H9 (cell line): ENCODE results near the gene TJAP1. TPM values are rescaled to one million over a fixed set of nuclear protein-coding genes. Genes with fewer than 3 reads are reported as not detected.

Source experiments
- DNase-seq: peaks from one replicate; pipeline ENCODE4 v3.0.0-alpha.2; 2017
- H2AFZ ChIP-seq: one replicate; pipeline ENCODE4 v1.6.1; 2013; ENCODE audit warnings: mild to moderate bottlenecking, low read length, control low read depth, moderate library complexity
- H2AK5ac ChIP-seq: 2 replicates; pipeline ENCODE4 v1.6.1; 2013; ENCODE audit warnings: low read length, control low read depth, mixed read lengths; ENCODE audit not compliant: insufficient read length
- H2BK120ac ChIP-seq: one replicate; pipeline ENCODE4 v1.6.1; 2013; ENCODE audit warnings: low read depth, mild to moderate bottlenecking, low read length, control low read depth, inconsistent platforms; ENCODE audit not compliant: poor library complexity, severe bottlenecking
- H2BK12ac ChIP-seq: 2 replicates; pipeline ENCODE4 v1.6.1; 2013; ENCODE audit warnings: low read length, control low read depth, mixed read lengths, low read depth; ENCODE audit not compliant: insufficient read length
- H2BK15ac ChIP-seq: 2 replicates; pipeline ENCODE4 v1.6.1; 2013; ENCODE audit warnings: low read depth, low read length, control low read depth
- H2BK20ac ChIP-seq: one replicate; pipeline ENCODE4 v1.6.1; 2013; ENCODE audit warnings: low read depth, mild to moderate bottlenecking, low read length, control low read depth, inconsistent platforms; ENCODE audit not compliant: poor library complexity, severe bottlenecking
- H2BK5ac ChIP-seq: 2 replicates; pipeline ENCODE4 v1.6.1; 2013; ENCODE audit warnings: low read length, control low read depth, mixed read lengths; ENCODE audit not compliant: insufficient read length
- H3K14ac ChIP-seq: 2 replicates; pipeline ENCODE4 v1.6.1; 2013; ENCODE audit warnings: low read length, control low read depth; ENCODE audit not compliant: insufficient read depth
- H3K18ac ChIP-seq: 2 replicates; pipeline ENCODE4 v1.6.1; 2013; ENCODE audit warnings: low read depth, mild to moderate bottlenecking, mixed read lengths, low read length, control low read depth; ENCODE audit not compliant: insufficient read length
- H3K23ac ChIP-seq: 2 replicates; pipeline ENCODE4 v1.6.1; 2013; ENCODE audit warnings: low read length, control low read depth, mixed read lengths, low read depth; ENCODE audit not compliant: insufficient read length
- H3K23me2 ChIP-seq: 2 replicates; pipeline ENCODE4 v1.6.1; 2013; ENCODE audit warnings: low read depth, mild to moderate bottlenecking, mixed read lengths, low read length, control low read depth; ENCODE audit not compliant: insufficient read length, poor library complexity, severe bottlenecking
- H3K27ac ChIP-seq: 2 replicates; pipeline ENCODE4 v1.5.1; 2013; ENCODE audit warnings: low read length, control low read depth, mixed read lengths, low read depth; ENCODE audit not compliant: insufficient read length
- H3K27me3 ChIP-seq: 2 replicates; pipeline ENCODE4 v1.6.1; 2013; ENCODE audit warnings: low read length, control low read depth, inconsistent platforms; ENCODE audit not compliant: insufficient read depth
- H3K4ac ChIP-seq: 2 replicates; pipeline ENCODE4 v1.6.1; 2013; ENCODE audit warnings: low read depth, mild to moderate bottlenecking, control low read depth, inconsistent platforms, low read length, moderate library complexity
- H3K4me1 ChIP-seq: 2 replicates; pipeline ENCODE4 v1.6.1; 2013; ENCODE audit warnings: low read length, control low read depth, inconsistent platforms; ENCODE audit not compliant: insufficient read depth
- H3K4me2 ChIP-seq: 2 replicates; pipeline ENCODE4 v1.6.1; 2013; ENCODE audit warnings: low read length, control low read depth, mixed read lengths; ENCODE audit not compliant: insufficient read length, insufficient read depth
- H3K56ac ChIP-seq: 2 replicates; pipeline ENCODE4 v1.6.1; 2013; ENCODE audit warnings: low read depth, mild to moderate bottlenecking, mixed read lengths, low read length, control low read depth; ENCODE audit not compliant: insufficient read length
- H3K79me1 ChIP-seq: 2 replicates; pipeline ENCODE4 v1.6.1; 2013; ENCODE audit warnings: low read depth, mild to moderate bottlenecking, moderate library complexity, low read length, control low read depth, inconsistent platforms; ENCODE audit not compliant: insufficient read depth, poor library complexity, severe bottlenecking
- H3K79me2 ChIP-seq: 2 replicates; pipeline ENCODE4 v1.6.1; 2013; ENCODE audit warnings: low read length, control low read depth, inconsistent platforms; ENCODE audit not compliant: insufficient read depth
- H3K9ac ChIP-seq: 2 replicates; pipeline ENCODE4 v1.6.1; 2013; ENCODE audit warnings: low read length, control low read depth, mixed read lengths; ENCODE audit not compliant: insufficient read length; ENCODE audit errors: extremely low read depth
- H3K9me3 ChIP-seq: one replicate; pipeline ENCODE4 v1.6.1; 2013; ENCODE audit warnings: low read depth, low read length, inconsistent platforms; ENCODE audit not compliant: control insufficient read depth
- H3T11ph ChIP-seq: one replicate; pipeline ENCODE4 v1.6.1; 2013; ENCODE audit warnings: mild to moderate bottlenecking, low read length, control low read depth, inconsistent platforms
- H4K20me1 ChIP-seq: one replicate; pipeline ENCODE4 v1.6.1; 2013; ENCODE audit not compliant: control insufficient read depth, insufficient read length, insufficient read depth
- H4K5ac ChIP-seq: 2 replicates; pipeline ENCODE4 v1.6.1; 2013; ENCODE audit warnings: low read depth, mild to moderate bottlenecking, mixed read lengths, low read length, control low read depth; ENCODE audit not compliant: insufficient read length
- H4K8ac ChIP-seq: replicated peaks from 2 replicates; pipeline ENCODE4 v1.6.1; 2013; ENCODE audit warnings: low read length, control low read depth, mixed read lengths, low read depth; ENCODE audit not compliant: insufficient read length
- H4K91ac ChIP-seq: 2 replicates; pipeline ENCODE4 v1.6.1; 2013; ENCODE audit warnings: low read depth, mild to moderate bottlenecking, moderate library complexity, mixed read lengths, low read length, control low read depth; ENCODE audit not compliant: insufficient read length
- H3K27ac Mint-ChIP-seq, 3 experiments: 2 replicates in 2 of 3; 3 replicates in 1 of 3; pipeline ENCODE4 v1.8.0; 2020 to 2021; ENCODE audit warnings: mixed read lengths in 3 of 3, mild to moderate bottlenecking in 1 of 3, moderate library complexity in 1 of 3
- H3K27me3 Mint-ChIP-seq: 2 replicates; pipeline ENCODE4 v1.8.0; 2021; ENCODE audit warnings: low read depth, mild to moderate bottlenecking, moderate library complexity, mixed read lengths
- H3K36me3 Mint-ChIP-seq, 3 experiments: 2 replicates in 2 of 3; 3 replicates in 1 of 3; pipeline ENCODE4 v1.8.0; 2020 to 2021; ENCODE audit warnings: low read depth in 3 of 3, mixed read lengths in 3 of 3; ENCODE audit not compliant: insufficient read depth in 1 of 3
- H3K4me1 Mint-ChIP-seq, 2 experiments: 2 replicates each; pipeline ENCODE4 v1.8.0; 2020; ENCODE audit warnings: mixed read lengths in 2 of 2
- H3K4me3 Mint-ChIP-seq, 2 experiments: 2 replicates in 1 of 2; 3 replicates in 1 of 2; pipeline ENCODE4 v1.8.0; 2020 to 2021; ENCODE audit warnings: mild to moderate bottlenecking in 2 of 2, mixed read lengths in 2 of 2, moderate library complexity in 1 of 2
- H3K9me3 Mint-ChIP-seq, 2 experiments: 2 replicates in 1 of 2; 3 replicates in 1 of 2; pipeline ENCODE4 v1.8.0; 2020; ENCODE audit warnings: mild to moderate bottlenecking in 2 of 2, mixed read lengths in 2 of 2, moderate library complexity in 1 of 2
- WGBS: extraction: QIAGEN DNeasy Blood & Tissue Kit; methylation state at CpG from one replicate; pipeline ENCODE4 v1.1.7; 2013; ENCODE audit warnings: missing lambda C conversion rate, low lambda C conversion rate, mixed read lengths; ENCODE audit not compliant: insufficient read length; ENCODE audit errors: extremely low coverage; 5-methylcytosine and 5-hydroxymethylcytosine counted together
- total RNA-seq: library from RNA; stranded (reverse); gene quantifications from 2 replicates; pipeline ENCODE4 v1.2.1, GENCODE V29; 2021
- TF ChIP-seq, protein P1 (sequence below): fragments of 200-600 bp; sonication (generic); conservative IDR thresholded peaks from 3 replicates; pipeline ENCODE4 v1.8.0; 2021; ENCODE audit warnings: antibody characterized with exemption, mild to moderate bottlenecking

TJAP1 gene
- total RNA-seq, 1 experiment from 2014 or later, result 45.1 TPM

- H3K36me3 Mint-ChIP-seq, result peaks cover 0 to 4% (median 0%) of the 10 kb centered on the region in 3 experiments; a peak in 3 of 7 replicates
- H3K23ac ChIP-seq, result no peak overlapping the region
- H3K4me2 ChIP-seq, result no peak overlapping the region
- WGBS, result no CpG with 5 or more reads among the region's 4 CpGs
- no peak overlapping the region for H4K8ac ChIP-seq
- no peak overlapping the region for H3K18ac ChIP-seq
- H3K27me3 ChIP-seq, result no peaks in the 10 kb centered on the region
- no peak overlapping the region for H4K5ac ChIP-seq
- H3K4me3 Mint-ChIP-seq, result no peak overlapping the region
- H3T11ph ChIP-seq, result no peak overlapping the region
- H3K27ac ChIP-seq, result no peak overlapping the region
- H3K14ac ChIP-seq, result no peak overlapping the region
- no peak for DNase-seq
- H4K20me1 ChIP-seq, result no peaks in the 10 kb centered on the region
- no peaks in the 10 kb centered on the region for H3K23me2 ChIP-seq
- H3K79me1 ChIP-seq, result peaks cover 16% of the 10 kb centered on the region
- no peaks in the 10 kb centered on the region for H3K9me3 ChIP-seq
- no peaks in the 10 kb centered on the region for H3K9me3 Mint-ChIP-seq
- H3K56ac ChIP-seq, result no peak overlapping the region
- peak overlapping the region in 2 of 3 experiments; percentile 20 to 73; a peak in 4 of 7 replicates for H3K27ac Mint-ChIP-seq
- TF ChIP-seq, protein P1, sequence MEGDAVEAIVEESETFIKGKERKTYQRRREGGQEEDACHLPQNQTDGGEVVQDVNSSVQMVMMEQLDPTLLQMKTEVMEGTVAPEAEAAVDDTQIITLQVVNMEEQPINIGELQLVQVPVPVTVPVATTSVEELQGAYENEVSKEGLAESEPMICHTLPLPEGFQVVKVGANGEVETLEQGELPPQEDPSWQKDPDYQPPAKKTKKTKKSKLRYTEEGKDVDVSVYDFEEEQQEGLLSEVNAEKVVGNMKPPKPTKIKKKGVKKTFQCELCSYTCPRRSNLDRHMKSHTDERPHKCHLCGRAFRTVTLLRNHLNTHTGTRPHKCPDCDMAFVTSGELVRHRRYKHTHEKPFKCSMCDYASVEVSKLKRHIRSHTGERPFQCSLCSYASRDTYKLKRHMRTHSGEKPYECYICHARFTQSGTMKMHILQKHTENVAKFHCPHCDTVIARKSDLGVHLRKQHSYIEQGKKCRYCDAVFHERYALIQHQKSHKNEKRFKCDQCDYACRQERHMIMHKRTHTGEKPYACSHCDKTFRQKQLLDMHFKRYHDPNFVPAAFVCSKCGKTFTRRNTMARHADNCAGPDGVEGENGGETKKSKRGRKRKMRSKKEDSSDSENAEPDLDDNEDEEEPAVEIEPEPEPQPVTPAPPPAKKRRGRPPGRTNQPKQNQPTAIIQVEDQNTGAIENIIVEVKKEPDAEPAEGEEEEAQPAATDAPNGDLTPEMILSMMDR, result no peak
- no peak overlapping the region for H3K9ac ChIP-seq
- no peak overlapping the region for H2BK15ac ChIP-seq
- H2BK5ac ChIP-seq, result no peak overlapping the region
- H4K91ac ChIP-seq, result no peak overlapping the region
- no peak overlapping the region for H3K4ac ChIP-seq
- peaks cover 6% of the 10 kb centered on the region; the same call in 1 of the 2 replicates for H3K79me2 ChIP-seq
- H2BK20ac ChIP-seq, result no peak overlapping the region
- no peak overlapping the region for H2AK5ac ChIP-seq
- H2BK120ac ChIP-seq, result no peak overlapping the region
- H2BK12ac ChIP-seq, result no peak overlapping the region
- H2AFZ ChIP-seq, result no peak overlapping the region
- H3K4me1 Mint-ChIP-seq, result peaks cover 18 to 23% of the 10 kb centered on the region in 2 experiments
- H3K4me1 ChIP-seq, result peaks cover 3% of the 10 kb centered on the region; the same call in 1 of the 2 replicates
- H3K27me3 Mint-ChIP-seq, result no peaks in the 10 kb centered on the region
Observed at GRCh38 chr6:43488667-43489276, 11.4 kb downstream of the TJAP1 start.
